Tibial nerve (tissue), 4 donors: ENCODE results near the gene HOXB2. TPM values are rescaled to one million over a fixed set of nuclear protein-coding genes. Genes with fewer than 3 reads are reported as not detected.

Source experiments
- DNase-seq, 2 donors: peaks; one replicate each; pipeline ENCODE4 v3.0.0-alpha.2; 2019; ENCODE audit warnings: low spot score in 2 of 2
- H3K27ac ChIP-seq, 4 donors: fragments of 200-600 bp; sonication (generic) in 3 of 4; one replicate each; pipeline ENCODE4 v1.5.1; 2017 to 2019; ENCODE audit warnings: mild to moderate bottlenecking in 1 of 4
- H3K27me3 ChIP-seq, 2 donors: fragments of 200-600 bp; sonication (generic) in 1 of 2; one replicate each; pipeline versions ENCODE4 v1.5.1 to v1.6.0; 2017 to 2019
- H3K36me3 ChIP-seq, 3 donors: fragments of 200-600 bp; sonication (generic); one replicate each; pipeline ENCODE4 v1.5.1; 2018 to 2019
- H3K4me1 ChIP-seq, 4 donors: fragments of 200-600 bp; sonication (generic) in 3 of 4; one replicate each; pipeline ENCODE4 v1.5.1; 2017 to 2019
- H3K4me3 ChIP-seq, 4 donors: fragments of 200-600 bp; sonication (generic) in 3 of 4; one replicate each; pipeline ENCODE4 v1.5.1; 2017 to 2019; ENCODE audit warnings: mild to moderate bottlenecking in 1 of 4, moderate library complexity in 1 of 4
- H3K9me3 ChIP-seq, 4 donors: fragments of 200-600 bp; sonication (generic) in 3 of 4; one replicate each; pipeline ENCODE4 v1.5.1; 2017 to 2019
- CTCF ChIP-seq, 5 experiments: fragments of 200-600 bp in 3 of 5; fragments of 450-650 bp in 2 of 5; sonication (generic) in 3 of 5; IDR thresholded peaks; one replicate each; pipeline ENCODE4 v1.5.1; 2016 to 2019; ENCODE audit warnings: antibody characterized with exemption in 5 of 5, mild to moderate bottlenecking in 3 of 5, moderate library complexity in 2 of 5
- EP300 ChIP-seq, 2 donors: sonication (generic); formaldehyde crosslinking; IDR thresholded peaks; one replicate each; pipeline ENCODE4 v1.6.1; 2017; ENCODE audit warnings: antibody characterized with exemption in 2 of 2, mild to moderate bottlenecking in 1 of 2
- POLR2A ChIP-seq, 2 donors: fragments of 450-650 bp; IDR thresholded peaks; one replicate each; pipeline ENCODE4 v1.6.1; 2017; ENCODE audit warnings: antibody characterized with exemption in 2 of 2, mild to moderate bottlenecking in 2 of 2, moderate library complexity in 2 of 2
- WGBS, 2 donors: methylation state at CpG; one replicate each; pipeline ENCODE4 v1.1.5; 2018; 5-methylcytosine and 5-hydroxymethylcytosine counted together
- total RNA-seq, 4 donors: library from RNA; depleted of rRNA; stranded (reverse); fragments of >200 nt; gene quantifications; one replicate each; pipeline ENCODE4 v1.1.0, GENCODE V29; 2016

HOXB2 gene
- total RNA-seq, 4 donors from 2014 or later: 6.9 to 29.3 (median 19.2) TPM

- TF ChIP-seq CTCF (IDR thresholded peaks at IDR 0.05): no peak
- no peak for TF ChIP-seq EP300 (IDR thresholded peaks at IDR 0.05)
- TF ChIP-seq POLR2A (IDR thresholded peaks at IDR 0.05): no peak
- Histone ChIP-seq H3K27me3 (peaks cover 0 to 44% of the 10 kb centered on the region in 2 donors), H3K36me3 (no peaks in the 10 kb centered on the region), H3K4me1 (peaks cover 0 to 3% (median 0%) of the 10 kb centered on the region in 4 donors), H3K27ac (no peak overlapping the region), H3K4me3 (no peak overlapping the region), H3K9me3 (no peaks in the 10 kb centered on the region)
- 67 to 76% methylated on average over 8 of the region's 8 CpGs for WGBS, 2 donors
- DNase-seq: no peak
Observed at GRCh38 chr17:48532261-48532660, 12.6 kb downstream of the HOXB2 start.

GRCh38 chr17:48530887-48531272, 14.0 kb downstream of the HOXB2 start, which contains the start of gene HOXB1:
HOXB1 (minus strand) TSS chr17:48531011; CDS start chr17:48530904, 107 bp downstream.
- Histone ChIP-seq H3K4me3 (no peak within 1 kb of the TSS), H3K9me3 (no peaks in the 10 kb centered on the region), H3K27ac (no peak within 1 kb of the TSS), H3K27me3 (peaks cover 0 to 58% of the 10 kb centered on the region in 2 donors), H3K36me3 (no peaks in the 10 kb centered on the region), H3K4me1 (peaks cover 0 to 8% (median 0%) of the 10 kb centered on the region in 4 donors)
- TF ChIP-seq CTCF (IDR thresholded peaks at IDR 0.05): no peak
- TF ChIP-seq EP300 (IDR thresholded peaks at IDR 0.05): no peak
- no peak for TF ChIP-seq POLR2A (IDR thresholded peaks at IDR 0.05)
- 63 to 65% methylated on average over 15 of the region's 15 CpGs for WGBS, 2 donors
- no peak for DNase-seq

- Histone ChIP-seq H3K9me3 (no peaks in the 10 kb centered on the region), H3K36me3 (no peaks in the 10 kb centered on the region), H3K27me3 (peaks cover 0 to 63% of the 10 kb centered on the region in 2 donors), H3K27ac (no peak overlapping the region), H3K4me1 (peaks cover 0 to 8% (median 0%) of the 10 kb centered on the region in 4 donors), H3K4me3 (no peak overlapping the region)
- TF ChIP-seq POLR2A (IDR thresholded peaks at IDR 0.05) (no peak), EP300 (IDR thresholded peaks at IDR 0.05) (no peak), CTCF (IDR thresholded peaks at IDR 0.05) (no peak)
- no peak for DNase-seq
- 63 to 71% methylated on average over 18 to 33 of the region's 37 CpGs for WGBS, 2 donors
Observed at GRCh38 chr17:48530208-48530886, 14.6 kb downstream of the HOXB2 start.

GRCh38 chr17:48529683-48530009, 15.3 kb downstream of the HOXB2 start:
- TF ChIP-seq EP300 (IDR thresholded peaks at IDR 0.05): no peak
- no peak for TF ChIP-seq POLR2A (IDR thresholded peaks at IDR 0.05)
- no peak for TF ChIP-seq CTCF (IDR thresholded peaks at IDR 0.05)
- 88 to 89% methylated on average over 11 of the region's 11 CpGs for WGBS, 2 donors
- no peak for DNase-seq

GRCh38 chr17:48528936-48529682, 15.8 kb downstream of the HOXB2 start:
- H3K36me3 ChIP-seq: no peaks in the 10 kb centered on the region
- H3K4me3 ChIP-seq: no peak overlapping the region
- whole genome bisulfite sequencing, 2 donors: 86 to 92% methylated on average over 11 of the region's 11 CpGs
- H3K27ac ChIP-seq: no peak overlapping the region
- peaks cover 0 to 76% of the 10 kb centered on the region in 2 donors for H3K27me3 ChIP-seq
- no peaks in the 10 kb centered on the region for H3K9me3 ChIP-seq
- TF ChIP-seq POLR2A (IDR thresholded peaks at IDR 0.05): no peak
- TF ChIP-seq EP300 (IDR thresholded peaks at IDR 0.05): no peak
- no peak for TF ChIP-seq CTCF (IDR thresholded peaks at IDR 0.05)
- H3K4me1 ChIP-seq: peaks cover 0 to 8% (median 0%) of the 10 kb centered on the region in 4 donors
- no peak for DNase-seq

More at GRCh38 chr17:48529683-48530009, 15.3 kb downstream of the HOXB2 start:
- H3K4me1 ChIP-seq: peaks cover 0 to 8% (median 0%) of the 10 kb centered on the region in 4 donors
- no peak overlapping the region for H3K27ac ChIP-seq
- H3K9me3 ChIP-seq: no peaks in the 10 kb centered on the region
- no peak overlapping the region for H3K4me3 ChIP-seq
- H3K36me3 ChIP-seq: no peaks in the 10 kb centered on the region
- peaks cover 0 to 70% of the 10 kb centered on the region in 2 donors for H3K27me3 ChIP-seq
